Activated CD8-positive, alpha-beta memory T cell treated with anti-CD3 and anti-CD28 coated beads for 1 hour (primary cell): Measurements from ENCODE around the gene FNIP2.
A peak's percentile ranks its signal among the peaks of the same experiment; 100 is the strongest.
"Not testable (repeated sequence)": the region's sequence is repeated elsewhere in the genome, so short reads cannot be mapped to it uniquely, and the experiment has no call there.

Experiments
- DNase-seq, 2 donors: peaks; one replicate each; pipeline ENCODE4 v3.0.0-alpha.2; 2020; ENCODE audit warnings: low read depth in 1 of 2; ENCODE audit errors: extremely low read depth in 1 of 2

The FNIP2 gene

GRCh38 chr4:158768555-158769174, at the start of gene FNIP2:
TSS of gene FNIP2 (plus strand) at chr4:158769026. CDS start at chr4:158769213, 187 bp downstream.
- DNase-seq = peak; percentile 34 to 55

GRCh38 chr4:158721680-158722079, 47.1 kb upstream of the FNIP2 start:
- DNase-seq = no peak

- no peak for DNase-seq
Observed at GRCh38 chr4:158722291-158722916, 46.4 kb upstream of the FNIP2 start.

- peak; percentile 32 to 71 for DNase-seq
Observed at GRCh38 chr4:158722917-158723793, 45.7 kb upstream of the FNIP2 start, which contains the start of gene PPID. TSS of gene PPID (minus strand) at chr4:158723396. CDS start at chr4:158723288, 108 bp downstream.

- DNase-seq = no peak
Observed at GRCh38 chr4:158724637-158725036, 44.2 kb upstream of the FNIP2 start.

- DNase-seq = no peak
Observed at GRCh38 chr4:158726633-158727032, 42.2 kb upstream of the FNIP2 start.

GRCh38 chr4:158728236-158728635, 40.6 kb upstream of the FNIP2 start:
- DNase-seq = no peak

- DNase-seq = peak in 1 of 2 donors; percentile 14
Observed at GRCh38 chr4:158729716-158730559, 38.9 kb upstream of the FNIP2 start.

GRCh38 chr4:158738866-158739265, 30.0 kb upstream of the FNIP2 start:
- DNase-seq = no peak

- no peak for DNase-seq
Observed at GRCh38 chr4:158739600-158739999, 29.2 kb upstream of the FNIP2 start.

- no peak for DNase-seq
Observed at GRCh38 chr4:158741326-158742021, 27.4 kb upstream of the FNIP2 start.

GRCh38 chr4:158746537-158746936, 22.3 kb upstream of the FNIP2 start:
- not testable (repeated sequence) for DNase-seq

GRCh38 chr4:158750379-158750778, 18.4 kb upstream of the FNIP2 start:
- DNase-seq = no peak

GRCh38 chr4:158754385-158755180, 14.2 kb upstream of the FNIP2 start:
- DNase-seq = no peak

- not testable (repeated sequence) for DNase-seq
Observed at GRCh38 chr4:158755819-158756218, 13.0 kb upstream of the FNIP2 start.

GRCh38 chr4:158756588-158756987, 12.2 kb upstream of the FNIP2 start:
- no peak for DNase-seq

- no peak for DNase-seq
Observed at GRCh38 chr4:158758142-158758541, 10.7 kb upstream of the FNIP2 start.

GRCh38 chr4:158758703-158759102, 10.1 kb upstream of the FNIP2 start:
- no peak for DNase-seq

GRCh38 chr4:158759539-158759938, 9.3 kb upstream of the FNIP2 start:
- DNase-seq = not testable (repeated sequence)
